OCI-LY1 (cell line): Measurements from ENCODE around the gene TTC9C.

ENCODE experiments used
- H2AFZ ChIP-seq: fragments of 200-600 bp; sonication (generic), shearing (Covaris generic); 2 replicates; pipeline ENCODE4 v1.6.0; 2014; ENCODE audit warnings: antibody characterized with exemption, mild to moderate bottlenecking, low read length
- H3F3A ChIP-seq: fragments of 200-600 bp; sonication (generic), shearing (Covaris generic); 2 replicates; pipeline ENCODE4 v1.6.0; 2014; ENCODE audit warnings: mild to moderate bottlenecking, antibody characterized with exemption, low read length, moderate library complexity; ENCODE audit not compliant: insufficient read depth
- H3K27ac ChIP-seq: fragments of 200-600 bp; sonication (generic); 2 replicates; pipeline ENCODE4 v1.5.1; 2014; ENCODE audit warnings: low read length, mixed run types, mild to moderate bottlenecking, low read depth; ENCODE audit not compliant: poor library complexity, severe bottlenecking
- H3K27me3 ChIP-seq: fragments of 200-600 bp; sonication (generic); 2 replicates; pipeline ENCODE4 v1.6.0; 2014; ENCODE audit warnings: antibody characterized with exemption, mild to moderate bottlenecking, low read length, moderate library complexity; ENCODE audit not compliant: insufficient read depth
- H3K36me3 ChIP-seq: fragments of 200-600 bp; sonication (generic); 2 replicates; pipeline ENCODE4 v1.6.1; 2014; ENCODE audit warnings: mild to moderate bottlenecking, antibody characterized with exemption, low read length, moderate library complexity, mixed read lengths; ENCODE audit not compliant: insufficient read depth
- H3K4me1 ChIP-seq: fragments of 200-600 bp; sonication (generic); 2 replicates; pipeline ENCODE4 v1.5.1; 2014; ENCODE audit warnings: mild to moderate bottlenecking, low read length, moderate library complexity; ENCODE audit not compliant: insufficient read depth, severe bottlenecking
- H3K4me2 ChIP-seq: fragments of 200-600 bp; sonication (generic), shearing (Covaris generic); 2 replicates; pipeline ENCODE4 v1.6.1; 2014; ENCODE audit warnings: low read length
- H3K4me3 ChIP-seq: fragments of 200-600 bp; sonication (generic); 2 replicates; pipeline ENCODE4 v1.5.1; 2014; ENCODE audit warnings: low read length, low read depth, mild to moderate bottlenecking, mixed read lengths; ENCODE audit not compliant: poor library complexity, severe bottlenecking
- H3K79me2 ChIP-seq: fragments of 200-600 bp; shearing (Covaris generic); 2 replicates; pipeline ENCODE4 v1.6.1; 2016; ENCODE audit warnings: mixed run types, low read length, mixed read lengths; ENCODE audit not compliant: insufficient read depth
- H3K9ac ChIP-seq: fragments of 200-600 bp; sonication (generic), shearing (Covaris generic); 2 replicates; pipeline ENCODE4 v1.6.1; 2014; ENCODE audit warnings: mild to moderate bottlenecking, low read length, mixed read lengths
- H3K9me2 ChIP-seq: fragments of 200-600 bp; sonication (generic), shearing (Covaris generic); 2 replicates; pipeline ENCODE4 v1.6.1; 2014; ENCODE audit warnings: low read depth, mild to moderate bottlenecking, low read length, mixed read lengths
- H3K9me3 ChIP-seq: fragments of 200-600 bp; shearing (Covaris generic); 2 replicates; pipeline ENCODE4 v1.6.1; 2014; ENCODE audit warnings: low read length, mixed read lengths
- H4K20me1 ChIP-seq: fragments of 200-600 bp; sonication (generic), shearing (Covaris generic); 2 replicates; pipeline ENCODE4 v1.6.0; 2016; ENCODE audit warnings: mild to moderate bottlenecking, low read length; ENCODE audit not compliant: insufficient read depth
- CTCF ChIP-seq: fragments of 200-600 bp; sonication (generic), shearing (Covaris generic); IDR thresholded peaks from 2 replicates; pipeline ENCODE4 v1.5.1; 2017; ENCODE audit warnings: mild to moderate bottlenecking, antibody characterized with exemption, low read length, moderate library complexity, mixed read lengths
- EZH2 ChIP-seq: fragments of 200-600 bp; sonication (generic), shearing (Covaris generic); IDR thresholded peaks from 2 replicates; pipeline ENCODE4 v1.8.0; 2017; ENCODE audit warnings: borderline replicate concordance, mixed run types, mild to moderate bottlenecking, antibody characterized with exemption, low read length, moderate library complexity, mixed read lengths

TTC9C gene

GRCh38 chr11:62752177-62752785 lies 24.0 kb downstream of the TTC9C start:
- Histone ChIP-seq H3K4me3 (no peak overlapping the region), H3K36me3 (peaks cover 15% of the 10 kb centered on the region; the same call in 1 of the 2 replicates), H3K27ac (no peak overlapping the region), H3K9me3 (no peaks in the 10 kb centered on the region), H3K79me2 (no peaks in the 10 kb centered on the region), H3K9me2 (no peaks in the 10 kb centered on the region), H4K20me1 (no peaks in the 10 kb centered on the region), H3F3A (no peaks in the 10 kb centered on the region), H3K9ac (no peak overlapping the region; the same call in 1 of the 2 replicates), H2AFZ (no peak overlapping the region), H3K4me1 (peaks cover 32% of the 10 kb centered on the region), H3K27me3 (no peaks in the 10 kb centered on the region), H3K4me2 (no peak overlapping the region; the same call in 1 of the 2 replicates)
- TF ChIP-seq EZH2: no peak
- no peak for TF ChIP-seq CTCF

- H3K4me2 ChIP-seq: peak overlapping the region; percentile 82
- H4K20me1 ChIP-seq: no peaks in the 10 kb centered on the region
- peak overlapping the region; percentile 74 for H3K4me3 ChIP-seq
- H3K79me2 ChIP-seq: no peaks in the 10 kb centered on the region
- no peak overlapping the region for H2AFZ ChIP-seq
- H3F3A ChIP-seq: no peaks in the 10 kb centered on the region
- peaks cover 15% of the 10 kb centered on the region; the same call in 1 of the 2 replicates for H3K36me3 ChIP-seq
- TF ChIP-seq CTCF (no peak), EZH2 (no peak)
- H3K4me1 ChIP-seq: peaks cover 23% of the 10 kb centered on the region
- H3K9me2 ChIP-seq: no peaks in the 10 kb centered on the region
- H3K9me3 ChIP-seq: no peaks in the 10 kb centered on the region
- peak overlapping the region; percentile 81 for H3K9ac ChIP-seq
- H3K27me3 ChIP-seq: no peaks in the 10 kb centered on the region
- H3K27ac ChIP-seq: peak overlapping the region; percentile 18
These were observed 24.9 kb downstream of the TTC9C start for GRCh38 chr11:62752994-62753735.

GRCh38 chr11:62753736-62754603 lies 25.7 kb downstream of the TTC9C start, which contains the start of gene ZBTB3:
TSS of gene ZBTB3 (minus strand) at chr11:62754160. CDS start at chr11:62753664, 496 bp downstream.
- no peak within 1 kb of the TSS for H2AFZ ChIP-seq
- H3K4me2 ChIP-seq: peak within 1 kb of the TSS; percentile 82
- TF ChIP-seq CTCF: no peak
- no peak for TF ChIP-seq EZH2

More at GRCh38 chr11:62753736-62754603, 25.7 kb downstream of the TTC9C start, which contains the start of gene ZBTB3:
- Histone ChIP-seq H3K9me3 (no peaks in the 10 kb centered on the region), H3K9me2 (no peaks in the 10 kb centered on the region), H3K27me3 (no peaks in the 10 kb centered on the region), H3K4me1 (peaks cover 19% of the 10 kb centered on the region), H3K27ac (peak within 1 kb of the TSS; percentile 78), H3K9ac (peak within 1 kb of the TSS; percentile 81), H3K4me3 (peak within 1 kb of the TSS; percentile 74), H4K20me1 (no peaks in the 10 kb centered on the region), H3F3A (0 out of 2 replicates have a peak, but pooled peaks cover 4% of the 10 kb centered on the region), H3K79me2 (no peaks in the 10 kb centered on the region), H3K36me3 (peaks cover 15% of the 10 kb centered on the region; the same call in 1 of the 2 replicates)
